ENCODE data around the gene DIAPH2.
"Not testable (repeated sequence)": the region's sequence is repeated elsewhere in the genome, so short reads cannot be mapped to it uniquely, and the experiment has no call there.

Gene DIAPH2

DNA sequence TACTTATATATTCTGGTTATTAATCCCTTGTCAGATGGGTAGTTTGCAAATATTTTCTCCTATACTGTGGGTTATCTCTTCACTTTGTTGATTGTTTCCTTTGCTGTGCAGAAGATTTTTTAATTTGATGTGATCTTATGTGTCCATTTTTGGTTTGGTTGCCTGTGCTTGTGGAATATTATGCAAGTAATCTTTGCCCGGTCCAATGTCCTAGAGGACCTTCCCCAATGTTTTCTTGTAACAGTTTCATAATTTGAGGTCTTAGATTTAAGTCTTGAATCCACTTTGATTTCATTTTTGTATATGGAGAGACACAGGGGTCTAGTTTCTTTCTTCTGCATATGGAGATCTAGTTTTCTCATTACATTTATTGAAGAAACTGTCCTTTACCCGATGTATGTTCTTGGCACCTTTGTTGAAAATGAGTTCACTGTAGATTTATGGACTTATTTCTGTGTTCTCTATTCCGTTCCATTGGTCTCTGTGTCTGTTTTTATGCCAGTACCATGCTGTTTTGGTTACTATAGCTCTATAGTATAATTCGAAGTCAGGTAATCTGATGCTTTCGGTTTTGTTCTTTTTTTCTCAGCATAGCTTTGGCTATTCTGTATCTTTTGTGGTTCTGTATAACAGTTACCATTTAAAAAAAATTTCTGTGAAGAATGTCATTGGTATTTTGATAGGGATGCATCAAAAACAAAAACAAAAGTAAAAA is 34.7 kb downstream of the DIAPH2 start:
- no peak for DNase-seq

DNA sequence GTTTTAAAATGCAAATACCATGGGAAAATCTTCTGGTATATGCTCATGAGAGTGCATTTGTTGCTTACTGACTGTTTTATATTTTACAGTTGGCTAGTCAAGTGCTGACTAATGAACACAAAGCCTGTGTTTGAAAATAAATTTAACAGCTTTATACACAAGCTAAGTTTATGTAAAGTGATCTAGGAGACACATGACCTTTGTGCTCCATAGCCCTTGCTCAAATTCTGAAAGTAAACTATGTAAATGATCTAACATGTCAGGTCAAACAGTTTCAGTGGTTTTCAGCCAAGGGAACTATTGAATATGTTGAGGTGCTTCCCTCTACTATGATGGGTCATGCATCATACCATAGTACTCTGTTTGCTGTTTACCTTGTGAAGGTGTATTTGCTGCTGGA is 36.7 kb downstream of the DIAPH2 start:
- no peak for DNase-seq

DNA sequence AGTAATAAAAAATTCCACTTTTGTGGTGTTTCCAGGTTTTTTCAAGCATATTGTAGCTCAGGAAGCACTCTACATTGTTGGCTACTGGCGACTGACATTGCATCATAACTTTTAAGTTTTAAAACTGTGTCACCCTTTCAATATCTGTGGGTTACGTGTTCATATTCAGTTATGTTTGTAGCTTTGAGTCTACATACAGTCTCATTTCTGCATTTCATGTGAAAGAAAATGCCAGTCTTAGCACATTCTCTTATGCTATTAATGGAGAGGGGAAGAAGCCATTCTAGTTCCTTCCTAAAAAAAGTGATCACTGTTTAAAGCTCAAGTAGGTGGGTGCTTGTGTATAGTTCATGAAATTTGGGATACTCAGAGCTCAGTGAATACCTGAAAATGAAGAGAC is 38.1 kb downstream of the DIAPH2 start:
- no peak for DNase-seq

DNA sequence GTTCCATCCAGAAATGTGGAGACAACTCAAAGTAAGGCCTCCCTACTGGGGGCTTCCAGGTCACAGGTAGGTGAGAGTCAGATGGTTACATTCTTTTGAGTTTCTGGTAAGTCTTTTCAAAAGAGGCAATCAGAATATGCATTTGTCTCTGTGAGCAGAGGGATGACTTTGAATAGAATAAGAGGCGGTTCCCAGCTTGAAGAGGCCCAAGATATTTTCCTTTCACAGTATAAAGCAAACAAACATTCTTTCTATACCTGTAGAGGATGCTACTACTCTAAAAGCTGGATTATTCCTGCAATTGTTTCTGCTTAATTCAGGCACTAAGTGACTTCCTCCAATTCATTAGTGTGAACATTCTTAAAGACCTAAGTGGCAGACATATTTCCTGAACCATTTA is 44.4 kb downstream of the DIAPH2 start:
- DNase-seq = no peak

DNA sequence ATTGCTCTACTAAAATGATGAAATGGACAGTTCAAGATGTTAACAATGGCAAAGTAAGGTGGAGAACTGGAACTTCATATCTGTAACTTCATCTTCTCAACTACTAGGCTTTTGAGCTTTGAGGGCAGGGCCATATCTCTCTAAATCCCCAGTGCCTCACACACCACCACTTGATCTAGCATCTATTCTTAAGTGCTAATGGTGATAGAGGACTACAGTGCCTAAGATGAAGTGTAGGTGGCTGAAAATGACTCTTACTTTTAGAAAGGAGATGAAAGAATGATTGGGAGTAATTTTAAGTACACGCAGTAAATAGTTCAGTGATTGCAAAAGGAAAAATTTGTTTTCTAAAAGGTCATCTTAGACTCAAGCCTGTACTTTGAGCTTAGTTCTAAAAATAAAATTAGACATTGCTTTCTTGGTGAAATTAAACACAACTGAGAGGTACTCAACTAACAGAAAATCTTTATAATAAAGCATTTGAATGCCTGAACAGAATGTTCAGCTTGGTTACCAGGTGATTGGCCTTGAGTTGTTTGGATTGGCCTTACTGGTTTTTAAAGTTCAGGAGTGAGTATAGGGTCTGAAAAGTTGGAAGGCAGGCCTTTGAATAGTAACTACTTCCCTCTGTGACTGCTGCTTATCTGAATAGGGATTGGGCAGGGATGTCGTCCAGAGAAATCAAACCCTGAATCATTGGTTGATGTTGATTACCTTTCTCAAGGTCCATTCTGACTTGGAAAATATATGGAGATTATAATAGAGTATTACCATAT is 45.4 kb downstream of the DIAPH2 start:
- DNase-seq = no peak

DNA sequence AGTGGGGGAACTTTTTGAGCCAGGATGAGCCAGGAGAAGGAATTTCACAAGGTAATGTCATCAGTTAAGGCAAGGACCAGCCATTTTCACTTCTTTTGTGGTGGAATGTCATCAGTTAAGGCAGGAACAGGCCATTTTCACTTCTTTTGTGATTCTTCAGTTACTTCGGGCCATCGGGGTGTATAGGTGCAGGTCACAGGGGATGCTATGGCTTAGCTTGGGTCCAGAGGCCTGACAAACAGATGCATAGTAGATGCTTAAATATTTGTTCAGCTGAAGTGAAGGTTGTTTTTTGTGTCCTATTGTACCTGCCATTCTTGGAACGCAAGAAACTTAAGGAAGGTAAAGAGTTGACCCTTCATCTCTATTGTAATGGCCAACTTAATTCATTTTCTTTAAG is 46.4 kb downstream of the DIAPH2 start:
- DNase-seq = not testable (repeated sequence)

DNA sequence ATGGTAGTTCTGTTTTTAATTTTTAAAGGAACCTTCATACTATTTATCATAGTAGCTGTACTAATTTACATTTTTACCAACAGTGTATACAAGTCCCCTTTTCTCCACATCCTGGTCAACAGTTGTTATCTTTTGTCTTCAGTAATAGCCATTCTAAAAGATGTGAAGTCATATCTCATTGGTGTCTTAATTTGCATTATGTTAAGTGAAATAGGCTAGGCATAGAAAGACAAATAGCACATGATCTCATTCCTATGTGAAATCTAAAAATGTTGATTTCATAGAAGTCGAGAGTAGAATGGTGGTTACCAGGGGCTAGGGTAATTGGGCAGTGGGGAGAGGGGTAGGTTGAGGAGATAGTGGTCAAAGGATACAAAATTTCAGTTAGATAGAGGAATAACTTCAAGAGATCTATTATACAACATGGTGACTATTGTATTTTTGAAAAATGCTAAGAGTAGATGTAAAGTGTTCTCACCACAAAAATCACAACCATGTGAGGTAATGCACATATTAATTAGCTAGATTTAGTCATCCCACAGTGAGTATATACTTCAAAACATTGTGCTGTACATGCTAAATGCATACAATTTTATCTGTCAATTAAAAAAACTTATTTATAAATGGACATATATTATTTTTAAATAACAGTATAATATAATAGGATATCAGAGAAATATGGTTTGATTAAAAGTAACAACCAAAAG is 58.9 kb downstream of the DIAPH2 start:
- no peak for DNase-seq

DNA sequence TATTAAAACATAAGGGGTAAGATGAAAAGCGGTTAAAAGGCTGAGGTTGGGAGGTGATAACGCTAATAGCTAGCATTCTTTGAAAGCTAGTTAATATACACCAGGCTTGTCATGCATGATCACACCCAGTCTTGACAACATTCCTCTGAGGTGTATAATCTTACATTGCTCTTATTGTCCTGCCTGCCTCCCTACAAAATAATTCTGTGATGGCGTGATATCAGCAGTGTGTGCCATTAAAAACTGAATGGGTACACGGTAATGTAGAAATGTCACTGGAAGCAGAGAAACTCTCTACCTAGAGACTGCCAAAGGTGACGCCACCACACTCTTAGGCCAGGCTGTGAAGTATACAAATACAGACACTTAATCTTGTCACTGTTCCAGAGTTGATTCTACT is 68.1 kb downstream of the DIAPH2 start:
- no peak for DNase-seq

DNA sequence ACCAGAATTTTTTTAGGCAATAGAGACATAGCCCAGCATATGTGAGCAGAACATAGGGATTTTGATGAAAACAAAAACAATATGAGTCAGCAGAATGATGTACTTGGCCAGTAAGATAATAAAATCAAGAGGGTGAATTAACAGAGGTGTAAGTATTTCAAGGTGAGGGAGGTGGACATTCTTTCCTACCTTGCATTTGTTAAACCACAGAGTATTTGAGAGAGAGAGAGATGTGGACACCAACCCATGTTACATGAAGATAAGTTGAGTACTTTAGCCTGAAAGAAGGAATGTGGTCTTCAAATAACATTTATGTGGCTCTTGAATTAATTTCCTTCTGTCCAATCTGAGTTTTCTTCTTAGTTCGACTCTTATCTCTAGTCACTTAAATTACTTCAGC is 68.6 kb downstream of the DIAPH2 start:
- no peak for DNase-seq

DNA sequence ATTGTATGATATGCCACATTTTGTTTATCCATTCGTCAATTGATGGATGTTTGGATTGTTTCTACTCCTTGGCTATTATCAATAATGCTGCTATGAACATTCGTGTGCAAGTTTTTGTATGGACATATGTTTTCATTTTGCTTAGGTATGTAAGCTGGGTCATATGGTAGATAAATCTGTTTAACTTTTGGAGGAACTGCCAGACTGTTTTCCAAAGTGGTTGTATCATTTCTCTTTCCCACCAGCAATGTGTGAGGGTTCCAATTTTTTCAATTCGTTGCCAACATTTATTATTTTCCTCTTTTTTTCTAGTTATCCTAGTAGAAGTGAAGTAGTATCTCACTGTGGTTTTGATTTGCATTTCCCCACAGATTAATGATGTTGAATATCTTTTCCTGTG is 71.8 kb downstream of the DIAPH2 start:
- no peak for DNase-seq

DNA sequence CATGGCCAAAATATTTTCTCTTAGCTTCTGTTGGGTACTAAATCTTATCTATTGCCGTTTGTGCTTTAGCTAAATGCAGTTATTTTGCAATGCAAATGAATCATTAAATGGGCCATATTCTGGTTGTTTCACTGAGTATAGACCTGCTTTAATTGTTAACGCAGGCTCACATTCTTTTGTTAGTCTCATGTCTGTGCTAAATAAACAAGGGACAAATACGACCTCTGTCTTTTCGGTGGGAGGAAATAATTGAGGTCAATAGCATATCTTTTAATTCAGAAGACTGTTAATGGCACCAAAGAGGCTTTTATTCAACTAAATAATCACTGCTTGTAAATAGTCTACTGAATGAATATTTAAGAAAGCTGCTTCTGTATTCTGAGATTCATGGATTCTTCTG is 76.9 kb downstream of the DIAPH2 start:
- no peak for DNase-seq

DNA sequence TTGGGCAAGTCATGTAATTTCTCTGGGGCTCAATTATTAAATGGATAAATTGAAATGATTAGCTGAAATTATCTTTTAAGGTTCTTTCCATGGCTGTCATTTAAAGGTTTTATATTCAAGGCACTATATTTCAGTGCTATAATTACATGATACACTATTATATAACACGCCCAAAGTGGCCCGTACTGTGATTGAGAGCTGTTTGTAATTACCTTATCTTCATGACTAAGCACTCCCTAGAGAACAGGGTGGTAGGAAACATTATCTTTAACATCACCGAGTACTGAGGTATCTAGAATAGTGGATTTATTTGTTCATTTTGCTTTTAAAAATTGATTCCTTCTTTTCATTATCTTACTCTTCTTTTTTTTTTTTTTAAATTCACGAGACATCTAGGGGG is 79.0 kb downstream of the DIAPH2 start:
- no peak for DNase-seq

DNA sequence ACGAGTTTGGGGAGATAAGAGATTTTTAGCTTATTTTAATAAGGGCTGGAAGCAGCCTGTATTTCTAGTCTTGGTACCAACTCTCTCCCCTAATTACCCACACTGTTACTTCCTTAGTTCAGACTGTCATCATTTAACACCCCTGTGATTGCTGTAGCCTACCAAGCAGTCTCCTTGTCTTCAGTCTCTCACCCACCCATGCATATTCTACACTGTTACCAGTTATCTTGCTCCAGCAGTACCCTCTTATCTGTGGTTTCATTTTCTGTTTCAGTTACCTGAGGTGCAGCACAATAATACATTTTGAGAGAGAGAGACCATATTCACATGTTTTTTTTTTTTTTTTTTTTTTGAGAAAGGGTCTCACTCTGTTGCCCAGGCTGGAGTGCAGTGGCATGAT is 80.2 kb downstream of the DIAPH2 start:
- DNase-seq = no peak

DNA sequence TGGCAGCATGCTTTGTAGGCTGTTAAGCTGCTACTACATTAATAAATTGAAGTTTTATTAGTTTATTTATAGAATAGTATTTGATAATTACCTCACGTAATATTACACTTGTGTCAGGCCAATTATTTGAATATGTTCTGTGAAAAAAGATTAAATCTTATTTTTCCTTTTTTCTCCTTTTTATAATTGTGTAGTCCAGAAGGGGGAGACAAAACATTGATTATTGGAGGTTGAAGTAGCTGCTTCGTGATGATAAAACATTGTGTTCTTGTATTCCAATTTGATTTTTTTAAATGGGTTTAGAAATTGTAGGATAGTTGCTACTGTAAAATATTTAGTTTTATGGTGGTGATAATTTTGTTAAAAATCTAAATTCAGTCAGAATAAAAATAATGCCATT is 85.7 kb downstream of the DIAPH2 start:
- DNase-seq = peak; percentile 2

DNA sequence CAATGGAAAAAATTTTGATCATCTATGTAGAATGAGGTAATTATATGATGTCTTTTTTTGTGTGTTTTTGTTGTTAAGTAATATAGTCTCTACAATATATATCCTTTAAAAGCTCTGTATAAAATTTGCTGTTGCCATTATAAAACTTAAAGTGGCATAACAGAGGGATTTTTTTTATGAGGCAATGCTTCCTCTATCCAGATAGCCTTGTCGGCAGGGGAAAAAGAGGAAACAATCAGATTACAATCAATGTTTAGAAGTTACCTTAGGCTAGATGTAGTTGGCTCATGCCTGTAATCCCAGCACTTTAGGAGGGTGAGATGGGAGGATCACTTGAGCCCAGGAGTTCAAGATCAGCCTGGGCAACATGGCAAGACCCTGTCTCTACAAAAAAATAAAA is 86.8 kb downstream of the DIAPH2 start:
- DNase-seq = no peak

DNA sequence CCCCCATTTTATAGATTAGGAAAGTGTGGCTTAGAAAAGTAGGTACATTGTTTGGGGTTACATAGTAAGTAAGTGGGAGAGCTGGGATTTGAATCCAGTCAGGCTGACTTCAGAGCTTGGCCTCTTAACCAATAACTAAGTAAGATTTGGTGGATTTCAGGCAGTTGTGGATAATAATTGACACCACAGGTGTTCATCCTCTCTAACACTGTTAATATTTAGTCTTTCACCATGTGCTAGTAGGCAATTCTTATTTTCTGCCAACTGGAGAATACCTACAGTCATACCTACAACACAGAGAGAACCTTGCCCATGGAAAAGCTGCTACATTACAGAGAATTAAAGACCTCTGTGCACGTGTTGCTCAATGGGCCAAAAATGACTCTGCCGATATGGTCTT is 89.5 kb downstream of the DIAPH2 start:
- no peak for DNase-seq

DNA sequence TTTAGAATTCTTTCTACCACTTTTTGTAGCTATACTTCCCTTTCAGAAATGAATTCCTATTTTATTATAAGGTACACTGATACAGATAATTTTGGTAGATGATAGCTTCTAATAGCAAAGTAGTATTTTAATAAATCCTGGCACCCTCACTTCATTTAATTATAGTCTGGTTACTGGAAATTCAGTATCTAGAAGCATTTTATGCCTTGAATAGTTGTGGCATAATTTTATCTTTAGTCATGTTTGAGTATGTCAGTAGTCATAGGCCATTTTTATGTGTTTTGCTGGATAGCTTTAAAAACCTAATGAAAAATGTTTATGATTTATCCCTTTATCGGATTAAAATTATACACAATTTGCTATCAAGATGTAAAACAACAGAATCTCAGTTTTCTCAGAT is 92.3 kb downstream of the DIAPH2 start:
- no peak for DNase-seq

DNA sequence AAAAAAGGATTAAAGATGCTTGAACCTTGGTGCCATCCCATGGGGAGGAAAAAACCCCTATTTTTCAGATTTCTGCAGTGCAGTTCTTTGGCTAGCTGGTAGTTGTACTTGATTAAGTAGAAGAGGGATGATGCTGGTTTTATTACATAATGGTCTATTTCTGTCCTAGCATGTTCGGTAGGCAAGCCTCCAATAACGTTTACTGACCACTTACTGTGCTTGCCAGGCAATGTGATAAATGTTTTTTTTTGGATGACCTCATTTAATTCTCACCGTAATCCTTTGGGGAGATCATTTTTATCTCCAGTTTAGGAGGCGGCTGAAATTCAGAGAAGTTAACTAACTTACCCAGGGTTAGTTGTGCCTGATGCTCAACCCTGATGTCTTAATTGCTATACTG is 106.9 kb downstream of the DIAPH2 start:
- DNase-seq = no peak

DNA sequence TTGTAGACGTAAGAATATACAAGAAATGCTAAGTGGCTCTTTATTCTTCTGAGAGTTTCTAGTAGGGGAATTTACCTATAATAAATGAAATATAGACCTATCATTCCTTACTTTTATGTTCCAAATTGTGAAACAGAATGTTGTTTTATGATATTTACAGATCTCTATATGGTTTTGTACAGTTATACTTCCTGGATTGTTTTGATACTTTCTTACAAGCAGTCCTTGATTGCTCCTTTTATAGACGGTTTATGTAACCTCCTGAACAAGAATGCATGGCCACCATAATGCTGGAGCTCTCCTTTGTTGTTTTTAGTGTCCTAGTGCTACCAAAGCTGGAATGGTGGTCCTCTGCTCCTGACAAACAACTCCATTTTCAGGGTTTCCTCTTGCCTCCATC is 107.4 kb downstream of the DIAPH2 start:
- DNase-seq = no peak

DNA sequence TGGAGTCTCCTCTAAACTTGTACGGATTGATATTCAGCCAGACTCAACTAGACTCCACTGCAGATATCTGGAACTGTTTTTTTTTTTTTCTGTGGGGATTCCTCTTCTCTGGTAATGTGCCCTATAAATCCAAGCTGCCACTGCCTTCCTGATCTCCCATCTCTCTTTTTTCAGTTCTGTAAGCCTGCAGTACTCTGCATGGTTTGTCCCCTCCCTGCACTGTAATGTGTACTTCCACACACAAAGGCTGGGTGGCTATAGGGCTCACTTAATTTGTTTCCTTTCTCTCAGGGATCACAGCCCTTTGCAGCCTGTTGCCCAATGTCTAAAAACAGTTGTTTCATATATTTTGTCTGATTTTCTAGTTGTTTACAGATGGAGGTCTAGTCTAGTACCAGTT is 114.3 kb downstream of the DIAPH2 start:
- DNase-seq = no peak

DNA sequence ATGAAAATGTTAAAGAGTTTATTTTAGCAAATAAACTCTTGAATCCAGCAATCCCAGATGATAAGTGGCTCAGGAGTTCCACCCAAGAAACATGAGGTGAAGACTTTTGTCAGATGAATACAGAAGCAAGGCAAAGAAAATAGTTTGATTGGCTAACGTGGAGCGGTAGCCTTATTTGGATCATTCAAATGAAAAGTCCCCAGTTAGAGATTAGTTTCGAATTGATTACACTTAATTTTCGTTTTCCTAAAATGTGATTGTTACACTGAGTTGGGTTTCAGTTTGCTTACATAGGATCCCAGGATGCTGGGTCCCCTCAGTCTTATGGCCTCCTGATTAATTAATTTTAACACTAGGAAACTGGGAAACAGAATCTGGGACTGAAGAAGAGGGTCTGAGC is 122.7 kb downstream of the DIAPH2 start:
- no peak for DNase-seq

DNA sequence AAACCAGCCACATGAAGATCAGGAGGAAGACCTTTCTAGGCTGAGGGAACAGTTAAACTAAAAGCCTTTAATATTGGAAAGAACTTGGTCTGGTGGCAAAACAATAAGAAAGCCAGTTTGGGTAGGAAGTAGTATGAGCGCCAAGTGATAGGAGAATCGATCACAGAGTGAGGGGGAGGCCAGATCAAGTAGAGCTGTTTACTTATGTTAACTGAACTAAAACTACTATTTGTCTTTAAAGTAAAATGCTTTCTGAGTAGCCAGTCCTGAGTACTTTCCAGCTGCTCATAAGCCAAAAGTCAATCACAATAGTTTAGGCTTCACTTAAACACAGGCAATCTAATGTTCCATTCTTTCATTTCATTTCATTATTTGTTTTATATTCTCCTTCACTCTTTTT is 136.3 kb downstream of the DIAPH2 start:
- no peak for DNase-seq

DNA sequence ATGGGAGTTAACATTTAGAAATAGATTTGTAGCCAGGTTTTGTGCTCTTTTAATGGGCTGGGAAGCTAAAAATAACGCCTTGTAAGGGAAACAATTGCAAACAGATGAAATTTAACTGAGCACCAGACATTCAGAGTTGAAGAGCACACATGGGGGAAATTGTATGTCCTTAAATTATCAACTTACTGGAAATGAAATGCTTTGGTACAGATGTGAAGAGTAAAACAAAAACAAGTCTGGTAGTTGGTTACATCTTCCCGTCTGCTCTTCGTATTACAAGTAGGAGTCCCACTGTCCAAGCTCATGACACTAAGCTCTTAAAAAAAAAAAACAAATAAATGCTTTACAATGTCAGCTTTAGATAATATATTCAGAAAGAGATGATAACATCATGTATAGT is 139.5 kb downstream of the DIAPH2 start:
- no peak for DNase-seq

DNA sequence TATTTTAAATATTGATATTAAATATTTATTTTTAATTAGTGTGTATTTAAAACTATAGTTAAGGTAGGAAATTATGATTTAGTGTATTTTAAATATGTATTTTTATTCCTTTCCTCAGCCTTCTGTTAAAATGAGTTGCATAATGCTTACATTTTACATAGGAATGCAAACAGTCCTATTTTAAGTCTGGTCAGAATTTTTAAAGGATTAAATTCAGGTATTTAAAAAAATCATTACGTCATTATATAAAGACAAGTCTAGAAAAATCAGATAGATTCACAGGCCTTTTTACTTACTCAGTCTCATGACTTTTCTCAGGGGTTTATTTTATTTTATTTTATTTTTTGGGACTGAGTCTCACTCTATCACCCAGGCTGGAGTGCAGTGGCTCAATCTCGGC is 148.7 kb downstream of the DIAPH2 start:
- no peak for DNase-seq

All from NCI-H1092 treated with DMSO at 0.1 percent for 48 hours (cell line).